SK-N-SH (cell line): ENCODE results near the gene CCHCR1. TPM values are rescaled to one million over a fixed set of nuclear protein-coding genes. Genes with fewer than 3 reads are reported as not detected.

Source experiments
- CTCF ChIA-PET: fragments of 300-600, 350-600 bp; formaldehyde crosslinking; extraction: SDS; loops from one replicate; lab custom pipeline; 2021; lab: Yijun Ruan, JAX
- POLR2A ChIA-PET: fragments of 350-600 bp; sonication (Branson Sonifier 250); formaldehyde crosslinking; extraction: SDS; loops from one replicate; lab custom pipeline; 2020; ENCODE audit warnings: antibody characterized with exemption, inconsistent platforms; lab: Yijun Ruan, JAX
- DNase-seq: peaks from one replicate; pipeline ENCODE4 v3.0.0; 2012
- H2AFZ ChIP-seq: fragments of 200-600 bp; sonication (generic); 2 replicates; pipeline ENCODE4 v1.8.1; 2016; ENCODE audit warnings: antibody characterized with exemption, mild to moderate bottlenecking, low read depth
- H3F3A ChIP-seq: fragments of 200-600 bp; sonication (generic); replicated peaks from 2 replicates; pipeline ENCODE3; 2016; ENCODE audit warnings: antibody characterized with exemption, mild to moderate bottlenecking; ENCODE audit not compliant: insufficient read depth
- H3K27ac ChIP-seq, 2 experiments: fragments of 200-500 bp in 1 of 2; fragments of 200-600 bp in 1 of 2; sonication (Bioruptor generic) in 1 of 2; sonication (generic), shearing (Covaris generic) in 1 of 2; 2 replicates each; pipeline versions ENCODE4 v1.5.1 to v1.6.1; 2014 to 2016; ENCODE audit warnings: low read depth in 2 of 2, inconsistent platforms in 1 of 2, low read length in 1 of 2, mild to moderate bottlenecking in 1 of 2, mixed read lengths in 1 of 2
- H3K27me3 ChIP-seq: fragments of 200-600 bp; sonication (generic), shearing (Covaris generic); 2 replicates; pipeline ENCODE4 v1.6.1; 2016; ENCODE audit warnings: mixed run types; ENCODE audit not compliant: insufficient read depth
- H3K36me3 ChIP-seq, 2 experiments: fragments of 200-500 bp in 1 of 2; fragments of 200-600 bp in 1 of 2; sonication (Bioruptor generic) in 1 of 2; sonication (generic) in 1 of 2; replicated peaks in 1 of 2; 2 replicates each; pipeline versions ENCODE3 to v1.5.1; 2014 to 2016; ENCODE audit warnings: low read length in 1 of 2, mild to moderate bottlenecking in 1 of 2; ENCODE audit not compliant: insufficient read depth in 2 of 2, control insufficient read depth in 1 of 2
- H3K4me1 ChIP-seq, 2 experiments: fragments of 200-500 bp in 1 of 2; fragments of 200-600 bp in 1 of 2; sonication (Bioruptor generic) in 1 of 2; sonication (generic), shearing (Covaris generic) in 1 of 2; 2 replicates each; pipeline versions ENCODE4 v1.5.1 to v1.6.1; 2014 to 2016; ENCODE audit warnings: low read depth in 1 of 2, low read length in 1 of 2, mixed run types in 1 of 2; ENCODE audit not compliant: insufficient read depth in 2 of 2, control insufficient read depth in 1 of 2
- H3K4me2 ChIP-seq: fragments of 200-600 bp; sonication (generic), shearing (Covaris generic); 2 replicates; pipeline ENCODE4 v1.6.1; 2017; ENCODE audit warnings: mixed run types
- H3K4me3 ChIP-seq, 2 experiments: fragments of 200-500 bp in 1 of 2; fragments of 200-600 bp in 1 of 2; sonication (Bioruptor generic) in 1 of 2; sonication (generic), shearing (Covaris generic) in 1 of 2; 2 replicates each; pipeline versions ENCODE4 v1.5.1 to v1.8.1; 2014 to 2016; ENCODE audit warnings: low read depth in 2 of 2, inconsistent platforms in 1 of 2, low read length in 1 of 2, mild to moderate bottlenecking in 1 of 2, mixed read lengths in 1 of 2, moderate library complexity in 1 of 2
- H3K79me2 ChIP-seq: fragments of 200-600 bp; sonication (generic); 2 replicates; pipeline ENCODE4 v1.8.1; 2017; ENCODE audit warnings: mild to moderate bottlenecking; ENCODE audit not compliant: insufficient read depth
- H3K9ac ChIP-seq: fragments of 200-600 bp; sonication (generic); 2 replicates; pipeline ENCODE4 v1.6.1; 2017; ENCODE audit warnings: mixed run types
- H3K9me2 ChIP-seq: fragments of 200-600 bp; sonication (generic); 2 replicates; pipeline ENCODE4 v1.6.1; 2017; ENCODE audit warnings: mixed run types
- H3K9me3 ChIP-seq: fragments of 200-600 bp; sonication (generic); 2 replicates; pipeline ENCODE4 v1.6.1; 2017; ENCODE audit warnings: mixed run types, mild to moderate bottlenecking, moderate library complexity
- H4K20me1 ChIP-seq: fragments of 200-600 bp; sonication (generic); 2 replicates; pipeline ENCODE4 v1.6.1; 2017; ENCODE audit warnings: mild to moderate bottlenecking, mixed run types; ENCODE audit not compliant: insufficient read depth
- CHD2 ChIP-seq: fragments of 150-350 bp; IDR thresholded peaks from 2 replicates; pipeline ENCODE4 v1.6.1; 2018; ENCODE audit warnings: low read length; ENCODE audit not compliant: partially characterized antibody
- CTCF ChIP-seq: fragments of 200-600 bp; sonication (generic); IDR thresholded peaks from 2 replicates; pipeline ENCODE4 v1.6.1; 2017; ENCODE audit warnings: antibody characterized with exemption, mild to moderate bottlenecking, moderate library complexity
- ELF1 ChIP-seq: IDR thresholded peaks from 2 replicates; pipeline ENCODE4 v1.4.0; 2012
- EP300 ChIP-seq, 2 experiments: IDR thresholded peaks; 2 replicates each; pipeline versions ENCODE4 v1.4.0 to v1.6.1; 2012; ENCODE audit warnings: borderline replicate concordance in 1 of 2, low read depth in 1 of 2, low read length in 1 of 2
- FOSL2 ChIP-seq: IDR thresholded peaks from 2 replicates; pipeline ENCODE4 v1.4.0; 2012; ENCODE audit warnings: low read depth, mild to moderate bottlenecking, moderate library complexity, borderline replicate concordance
- FOXM1 ChIP-seq: IDR thresholded peaks from 2 replicates; pipeline ENCODE4 v1.4.0; 2012; ENCODE audit warnings: low read depth, mild to moderate bottlenecking
- GATA2 ChIP-seq: sonication (generic); formaldehyde crosslinking; IDR thresholded peaks from 2 replicates; pipeline ENCODE4 v1.5.0; 2020; ENCODE audit warnings: mild to moderate bottlenecking, missing genetic modification reagents
- IRF3 ChIP-seq: fragments of 150-350 bp; IDR thresholded peaks from 2 replicates; pipeline ENCODE4 v1.6.1; 2016; ENCODE audit warnings: mild to moderate bottlenecking, low read depth, low read length
- MXI1 ChIP-seq: IDR thresholded peaks from 2 replicates; pipeline ENCODE4 v1.6.1; 2012; ENCODE audit warnings: mild to moderate bottlenecking, low read depth, low read length, improper control_type of control experiment
- PBX3 ChIP-seq: IDR thresholded peaks from 2 replicates; pipeline ENCODE4; 2012
- RCOR1 ChIP-seq: fragments of 150-350 bp; IDR thresholded peaks from 2 replicates; pipeline ENCODE4 v1.6.1; 2017; ENCODE audit warnings: antibody characterized with exemption, low read length
- REST ChIP-seq: IDR thresholded peaks from 2 replicates; pipeline ENCODE4 v1.6.1; 2012; ENCODE audit warnings: mild to moderate bottlenecking, low read depth, low read length, moderate library complexity
- TAF1 ChIP-seq: IDR thresholded peaks from 2 replicates; pipeline ENCODE4 v1.6.1; 2012; ENCODE audit warnings: low read depth, mild to moderate bottlenecking, low read length, moderate library complexity, borderline replicate concordance
- TCF12 ChIP-seq: IDR thresholded peaks from 2 replicates; pipeline ENCODE4 v1.4.0; 2012
- USF1 ChIP-seq: IDR thresholded peaks from 2 replicates; pipeline ENCODE4 v1.4.0; 2012; ENCODE audit warnings: low read depth, borderline replicate concordance
- YY1 ChIP-seq: IDR thresholded peaks from 2 replicates; pipeline ENCODE4 v1.4.0; 2012; ENCODE audit warnings: low read depth, mild to moderate bottlenecking
- ZBTB33 ChIP-seq: IDR thresholded peaks from 2 replicates; pipeline ENCODE4 v1.4.0; 2012; ENCODE audit warnings: low read depth, borderline replicate concordance
- WGBS: methylation state at CpG from one replicate; pipeline ENCODE4 v1.1.6; 2017; ENCODE audit warnings: low lambda C conversion rate; 5-methylcytosine and 5-hydroxymethylcytosine counted together
- polyA plus RNA-seq, 3 experiments: library from polyadenylated mRNA; depleted of rRNA; stranded (reverse); fragments of >200 nt; gene quantifications; 2 replicates each; pipeline ENCODE4 v1.2.3, GENCODE V29; 2012

Gene CCHCR1
- polyA plus RNA-seq, 1 of the 3 experiments (the other 2 are of a cell fraction) = 18.7 TPM

GRCh38 chr6:31172973-31173384 lies 15.4 kb upstream of the CCHCR1 start (continued):
- TF ChIP-seq CTCF (no peak), FOXM1 (no peak), RCOR1 (no peak)

GRCh38 chr6:31171931-31172905 lies 14.6 kb upstream of the CCHCR1 start:
- TF ChIP-seq ELF1 (no peak), EP300 (IDR thresholded peaks at IDR 0.05; ENCODE audit: borderline replicate concordance in 1 of 2, low read depth in 1 of 2, low read length in 1 of 2) (no peak), RCOR1 (no peak), YY1 (no peak), GATA2 (no peak), PBX3 (no peak), IRF3 (no peak), TAF1 (no peak), ZBTB33 (no peak), MXI1 (no peak), USF1 (no peak), TCF12 (no peak), FOSL2 (no peak), REST (no peak), CHD2 (no peak)
- Histone ChIP-seq H3K9me3 (no peaks in the 10 kb centered on the region), H3K9me2 (no peaks in the 10 kb centered on the region), H3K4me3 (no peak overlapping the region), H3F3A (no peaks in the 10 kb centered on the region), H3K4me2 (no peak overlapping the region), H4K20me1 (no peaks in the 10 kb centered on the region), H3K27me3 (no peaks in the 10 kb centered on the region), H3K9ac (no peak overlapping the region), H3K36me3 (no peaks in the 10 kb centered on the region), H3K4me1 (no peaks in the 10 kb centered on the region), H3K79me2 (no peaks in the 10 kb centered on the region), H3K27ac (no peak overlapping the region), H2AFZ (no peak overlapping the region)
- no peak for DNase-seq
- ChIA-PET CTCF (interaction anchor here (0.9 to 2.3 kb wide), 2 partner anchors 20 to 114 kb away, joined by 3 to 10 read pairs; no protein-coding TSS in a partner anchor), POLR2A (no interaction called here)
- 73% methylated on average over 7 of the region's 16 CpGs for WGBS
